C4-2B (cell line): ENCODE data around the gene SLC35F6.
A peak's percentile ranks its signal among the peaks of the same experiment; 100 is the strongest.
"Not testable (repeated sequence)": the region's sequence is repeated elsewhere in the genome, so short reads cannot be mapped to it uniquely, and the experiment has no call there.

ENCODE experiments used
- H3K27ac ChIP-seq: fragments of 450-650 bp; 2 replicates; pipeline ENCODE4 v1.5.1; 2017
- CTCF ChIP-seq: fragments of 450-650 bp; conservative IDR thresholded peaks from 2 replicates; pipeline ENCODE4 v1.5.1; 2017; ENCODE audit warnings: mild to moderate bottlenecking
- ZFX ChIP-seq: fragments of 450-650 bp; IDR thresholded peaks from 2 replicates; pipeline ENCODE4 v1.6.1; 2017

Gene SLC35F6

GRCh38 chr2:26746934-26747333 is 17.1 kb upstream of the SLC35F6 start:
- TF ChIP-seq CTCF (no peak), ZFX (no peak)
- no peak overlapping the region for H3K27ac ChIP-seq

GRCh38 chr2:26749787-26750420 is 14.2 kb upstream of the SLC35F6 start:
- not testable (repeated sequence) for H3K27ac ChIP-seq

GRCh38 chr2:26750467-26750866 is 13.6 kb upstream of the SLC35F6 start:
- H3K27ac ChIP-seq: not testable (repeated sequence)

GRCh38 chr2:26752656-26753055 is 11.4 kb upstream of the SLC35F6 start:
- H3K27ac ChIP-seq: no peak overlapping the region
- TF ChIP-seq CTCF (no peak), ZFX (no peak)

GRCh38 chr2:26754539-26754938 is 9.5 kb upstream of the SLC35F6 start:
- TF ChIP-seq ZFX: no peak
- no peak overlapping the region for H3K27ac ChIP-seq

- no peak overlapping the region for H3K27ac ChIP-seq
These were observed 9.0 kb upstream of the SLC35F6 start for GRCh38 chr2:26754972-26755670.

GRCh38 chr2:26756337-26756736 is 7.7 kb upstream of the SLC35F6 start:
- no peak overlapping the region for H3K27ac ChIP-seq
- TF ChIP-seq ZFX (no peak), CTCF (no peak)

More at GRCh38 chr2:26754972-26755670, 9.0 kb upstream of the SLC35F6 start:
- TF ChIP-seq CTCF (no peak), ZFX (no peak)

- TF ChIP-seq ZFX (no peak), CTCF (no peak)
- peak overlapping the region; percentile 35; the same call in 1 of the 2 replicates for H3K27ac ChIP-seq
These were observed 6.0 kb upstream of the SLC35F6 start for GRCh38 chr2:26757873-26758789.
